Measurements from ENCODE around the gene ZNF771.
"Not testable (repeated sequence)": the region's sequence is repeated elsewhere in the genome, so short reads cannot be mapped to it uniquely, and the experiment has no call there.

The ZNF771 gene

GRCh38 chr16:30376461-30376902 is 30.9 kb upstream of the ZNF771 start:
- peak in 1 of 2 experiments; percentile 33 for DNase-seq

- no peak for DNase-seq
These were observed 30.2 kb upstream of the ZNF771 start for GRCh38 chr16:30377050-30377811.

- peak; percentile 84 to 85 for DNase-seq
These were observed 29.6 kb upstream of the ZNF771 start for GRCh38 chr16:30377812-30378235.

- peak; percentile 97 to 99 for DNase-seq
These were observed 28.9 kb upstream of the ZNF771 start for GRCh38 chr16:30378236-30379157.

GRCh38 chr16:30379158-30379783 is 28.1 kb upstream of the ZNF771 start:
- no peak for DNase-seq

GRCh38 chr16:30380072-30380802 is 27.2 kb upstream of the ZNF771 start:
- DNase-seq, result no peak

- no peak for DNase-seq
These were observed 26.6 kb upstream of the ZNF771 start for GRCh38 chr16:30380803-30381208.

- no peak for DNase-seq
These were observed 25.9 kb upstream of the ZNF771 start for GRCh38 chr16:30381291-30382041.

- DNase-seq, result no peak
These were observed 25.1 kb upstream of the ZNF771 start, which contains the start of gene SEPTIN1 for GRCh38 chr16:30382111-30382881. TSS of gene SEPTIN1 (minus strand) at chr16:30382561. CDS start at chr16:30382542, 19 bp downstream.

GRCh38 chr16:30383521-30383920 is 23.9 kb upstream of the ZNF771 start:
- DNase-seq, result no peak

GRCh38 chr16:30394592-30395154 is 12.7 kb upstream of the ZNF771 start:
- DNase-seq, result no peak

GRCh38 chr16:30395155-30395991 is 12.0 kb upstream of the ZNF771 start, which contains the start of gene ZNF48:
TSS of gene ZNF48 (plus strand) at chr16:30395420. CDS start at chr16:30395795, 375 bp downstream.
- DNase-seq, result peak; percentile 85 to 94

- no peak for DNase-seq
These were observed 11.3 kb upstream of the ZNF771 start for GRCh38 chr16:30395992-30396585.

GRCh38 chr16:30396627-30397026 is 10.8 kb upstream of the ZNF771 start:
- not testable (repeated sequence) for DNase-seq

- DNase-seq, result no peak
These were observed 10.3 kb upstream of the ZNF771 start for GRCh38 chr16:30397056-30397455.

GRCh38 chr16:30397776-30398660 is 9.4 kb upstream of the ZNF771 start:
- no peak for DNase-seq

- no peak for DNase-seq
These were observed 8.6 kb upstream of the ZNF771 start for GRCh38 chr16:30398661-30399434.
